ACHN (cell line): ENCODE results near the gene PLEKHA3.
"Not testable (repeated sequence)": the region's sequence is repeated elsewhere in the genome, so short reads cannot be mapped to it uniquely, and the experiment has no call there.

ENCODE experiments used
- DNase-seq: peaks from one replicate; pipeline ENCODE4 v3.0.0-alpha.2; 2015
- in situ Hi-C: cut with HindIII; loops from 2 replicates; pipeline ENCODE4 v1.10.0; 2017; ENCODE audit warnings: low sequenced_read_pairs, low pct_ligation_motif_present, low pct_unique_long_range_greater_than_20kb

Gene PLEKHA3

DNA sequence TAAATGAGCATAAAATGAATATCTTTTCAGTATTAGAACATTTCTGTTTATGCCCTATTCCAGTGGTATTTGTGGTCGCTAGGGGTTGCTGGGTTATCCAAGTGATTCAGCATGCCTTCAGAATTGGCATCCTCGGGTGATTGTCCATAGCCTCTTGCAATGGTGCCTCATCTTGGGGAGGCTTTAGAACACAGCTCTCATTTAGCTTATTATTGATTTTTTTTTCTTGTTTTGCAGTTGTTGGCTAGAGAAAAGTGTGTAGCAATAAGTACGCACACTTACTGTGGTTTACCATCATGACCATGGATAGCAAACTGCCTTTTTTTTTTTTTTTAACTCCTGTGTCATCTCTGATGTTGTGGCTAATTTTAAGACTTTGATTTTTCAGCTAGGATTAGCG is 33.6 kb downstream of the PLEKHA3 start:
- peak; percentile 23 for DNase-seq
- in situ Hi-C loops = no loop called here

DNA sequence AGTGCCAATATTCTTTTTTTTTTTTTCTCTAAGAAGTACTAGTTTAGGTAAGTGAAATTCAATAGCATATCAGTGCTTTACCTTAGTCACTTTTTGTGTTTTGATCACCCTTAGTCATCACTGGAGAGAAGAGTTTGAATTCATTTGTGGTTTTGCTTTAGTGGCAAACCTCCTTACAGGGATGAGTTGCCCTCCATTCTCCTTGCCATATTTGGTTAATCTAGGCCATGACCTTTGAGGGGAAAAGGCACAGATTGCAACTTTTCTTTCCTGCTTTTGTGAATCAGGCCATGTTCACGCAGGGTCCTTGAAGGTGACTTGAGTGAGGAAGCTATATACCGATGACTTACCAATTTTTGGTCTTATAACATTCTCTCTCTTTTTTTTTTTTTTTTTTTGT is 34.4 kb downstream of the PLEKHA3 start:
- peak; percentile 83 for DNase-seq
- in situ Hi-C loops = no loop called here

DNA sequence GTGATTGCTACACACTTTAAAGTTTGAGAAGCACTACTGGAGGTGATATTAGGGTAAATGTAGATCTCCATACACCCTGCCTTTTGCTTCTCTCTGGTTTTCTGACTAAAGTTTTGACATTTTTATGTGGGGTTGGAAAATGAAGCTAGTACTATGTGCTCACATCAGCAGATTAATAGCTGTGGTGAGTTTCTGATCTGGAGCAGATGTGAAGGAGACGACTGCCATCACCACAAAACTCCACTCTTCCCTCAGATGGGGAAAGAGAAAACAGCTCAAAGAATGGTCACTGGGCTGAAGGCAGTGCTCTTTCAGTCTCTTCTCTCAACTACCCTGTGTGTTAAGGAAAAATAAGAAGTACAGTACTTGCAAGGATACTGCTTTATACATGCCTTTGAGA is 37.2 kb downstream of the PLEKHA3 start:
- no peak for DNase-seq
- in situ Hi-C loops = no loop called here

- no peak for DNase-seq
- in situ Hi-C loops = no loop called here
These were observed 41.3 kb downstream of the PLEKHA3 start for GRCh38 chr2:178521304-178522150.

DNA sequence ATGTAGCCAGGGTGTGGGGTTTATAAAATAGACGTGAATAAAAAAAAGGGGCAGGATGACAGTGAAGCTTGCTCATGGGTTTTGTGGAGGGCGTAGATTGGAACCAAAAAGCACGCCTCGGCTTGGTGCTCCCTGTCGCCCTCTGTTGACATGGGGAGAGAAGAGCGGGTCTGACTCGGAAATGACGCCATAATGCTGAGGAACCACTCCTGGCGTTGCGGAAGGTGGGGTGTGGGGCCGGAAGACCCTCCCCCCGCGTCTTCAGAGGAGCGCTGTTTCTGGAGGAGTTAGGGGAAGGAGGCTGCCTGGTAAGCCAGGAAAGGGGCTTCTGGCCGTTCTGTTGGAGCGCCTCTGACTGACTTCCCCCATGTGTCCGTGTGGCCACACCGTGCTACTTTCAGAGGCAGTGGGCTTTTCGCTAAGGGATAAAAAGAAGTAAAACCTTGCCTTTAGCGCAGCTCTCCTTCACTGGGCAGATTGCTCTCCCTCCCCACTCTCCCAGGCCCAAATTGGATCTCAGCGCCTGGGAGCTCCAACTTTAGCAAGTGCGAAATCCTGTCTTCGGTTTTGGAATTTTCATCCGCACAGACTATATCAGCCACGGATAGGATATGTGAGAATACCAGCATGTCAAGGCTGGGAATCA is 42.8 kb downstream of the PLEKHA3 start:
- in situ Hi-C loops = no loop called here
- peak; percentile 92 for DNase-seq

DNA sequence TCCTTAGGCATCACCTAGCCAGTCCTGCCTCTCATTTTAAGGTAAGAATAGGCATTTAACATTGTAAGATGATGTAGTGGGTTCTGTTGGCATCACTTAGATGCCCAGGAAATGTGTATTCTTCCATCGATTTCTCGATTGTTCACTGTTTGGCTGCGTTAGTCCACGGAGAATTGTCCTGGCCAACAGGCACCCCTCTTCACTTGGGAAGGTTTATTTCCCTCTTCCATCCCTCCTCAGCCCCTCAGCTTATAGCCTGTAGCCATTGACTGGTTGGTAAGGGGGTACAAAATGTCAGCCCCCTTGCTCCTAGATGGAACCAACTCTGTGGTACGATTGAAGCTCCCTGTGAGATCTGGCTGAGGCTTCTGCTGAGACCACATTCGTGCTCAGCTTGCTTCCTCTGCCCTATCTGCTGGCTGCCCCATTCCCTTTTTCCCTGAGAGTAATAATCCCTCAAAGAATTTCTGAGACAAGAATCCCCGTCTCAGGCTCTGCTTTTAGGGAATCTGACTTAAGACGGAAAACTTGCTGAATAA is 43.4 kb downstream of the PLEKHA3 start:
- in situ Hi-C loops = no loop called here

DNA sequence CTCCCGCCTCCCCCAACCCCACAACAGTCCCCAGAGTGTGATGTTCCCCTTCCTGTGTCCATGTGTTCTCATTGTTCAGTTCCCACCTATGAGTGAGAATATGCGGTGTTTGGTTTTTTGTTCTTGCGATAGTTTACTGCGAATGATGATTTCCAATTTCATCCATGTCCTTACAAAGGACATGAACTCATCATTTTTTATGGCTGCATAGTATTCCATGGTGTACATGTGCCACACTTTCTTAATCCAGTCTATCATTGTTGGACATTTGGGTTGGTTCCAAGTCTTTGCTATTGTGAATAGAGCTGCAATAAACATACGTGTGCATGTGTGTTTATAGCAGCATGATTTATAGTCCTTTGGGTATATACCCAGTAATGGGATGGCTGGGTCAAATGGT is 44.8 kb downstream of the PLEKHA3 start:
- DNase-seq, in situ Hi-C loops: not testable (repeated sequence)

More for the DNA sequence above, 43.4 kb downstream of the PLEKHA3 start:
- DNase-seq = peak; percentile 8

DNA sequence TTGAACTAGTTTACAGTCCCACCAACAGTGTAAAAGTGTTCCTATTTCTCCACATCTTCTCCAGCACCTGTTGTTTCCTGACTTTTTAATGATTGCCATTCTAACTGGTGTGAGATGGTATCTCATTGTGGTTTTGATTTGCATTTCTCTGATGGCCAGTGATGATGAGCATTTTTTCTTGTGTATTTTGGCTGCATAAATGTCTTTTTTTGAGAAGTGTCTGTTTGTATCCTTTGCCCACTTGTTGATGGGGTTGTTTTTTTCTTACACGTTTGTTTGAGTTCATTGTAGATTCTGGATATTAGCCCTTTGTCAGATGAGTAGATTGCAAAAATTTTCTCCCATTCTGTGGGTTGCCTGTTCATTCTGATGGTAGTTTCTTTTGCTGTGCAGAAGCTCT is 45.2 kb downstream of the PLEKHA3 start:
- DNase-seq = not testable (repeated sequence)

DNA sequence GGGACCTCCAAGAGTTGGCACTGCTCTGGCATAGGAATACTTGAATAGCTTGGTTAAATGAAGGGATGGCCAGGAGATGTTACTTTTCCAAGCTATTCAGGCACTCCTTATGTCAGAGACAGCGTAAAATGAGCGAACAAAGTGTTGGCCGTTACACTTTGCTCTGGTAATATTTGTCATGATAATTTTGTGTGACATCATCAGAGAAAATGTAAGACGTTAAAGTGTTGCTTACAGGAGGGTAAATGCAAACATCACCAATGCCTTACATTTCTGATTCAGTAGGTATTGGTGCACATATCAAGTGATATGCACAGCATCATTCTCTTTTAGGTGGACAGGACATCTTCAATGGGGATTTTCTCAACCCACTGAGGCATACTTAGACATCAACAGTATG is 46.0 kb downstream of the PLEKHA3 start:
- in situ Hi-C loops = no loop called here
- no peak for DNase-seq

More for the DNA sequence above, 45.2 kb downstream of the PLEKHA3 start:
- in situ Hi-C loops = not testable (repeated sequence)

DNA sequence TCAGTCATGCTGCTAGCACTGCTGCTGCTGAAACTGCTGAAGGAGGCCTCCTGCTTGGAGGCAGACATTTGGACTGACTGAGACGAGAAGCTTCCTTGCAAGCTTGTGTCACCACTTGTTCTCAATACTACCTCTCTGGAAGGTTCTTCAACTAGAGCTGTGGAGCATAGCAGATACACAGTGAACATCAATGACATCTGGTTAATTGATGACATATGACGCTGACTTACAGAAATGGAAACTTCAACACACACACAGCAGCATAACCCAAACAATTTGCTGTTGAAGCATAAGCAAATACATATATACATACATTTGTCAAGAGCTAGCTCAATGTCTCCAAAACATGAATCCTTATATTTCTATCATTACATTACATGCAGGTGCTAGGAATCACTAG is 47.3 kb downstream of the PLEKHA3 start:
- no peak for DNase-seq
- in situ Hi-C loops = no loop called here

- in situ Hi-C loops = no loop called here
- no peak for DNase-seq
These were observed 48.4 kb downstream of the PLEKHA3 start for GRCh38 chr2:178528647-178529046.

DNA sequence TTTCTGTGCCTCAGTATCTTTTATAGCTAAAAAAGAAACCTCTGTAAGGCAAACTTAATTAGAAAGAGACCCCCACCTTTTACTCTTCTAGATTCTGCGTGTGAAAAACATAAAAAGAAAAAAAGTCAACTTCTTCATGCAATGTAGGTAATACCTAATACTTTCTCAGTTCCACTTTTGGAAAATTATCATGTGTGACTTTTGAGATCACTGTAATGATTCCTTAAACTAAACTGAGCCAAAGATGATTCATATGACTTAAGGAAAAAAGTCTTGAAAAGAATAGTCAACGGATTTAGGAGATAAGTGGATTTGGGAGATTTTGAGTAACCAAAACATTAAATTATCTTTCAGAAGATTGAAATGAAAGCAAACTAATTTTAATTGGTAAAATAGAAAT is 48.9 kb downstream of the PLEKHA3 start:
- no peak for DNase-seq
- in situ Hi-C loops = no loop called here

- DNase-seq = no peak
- in situ Hi-C loops = no loop called here
These were observed 49.9 kb downstream of the PLEKHA3 start for GRCh38 chr2:178530131-178530530.

DNA sequence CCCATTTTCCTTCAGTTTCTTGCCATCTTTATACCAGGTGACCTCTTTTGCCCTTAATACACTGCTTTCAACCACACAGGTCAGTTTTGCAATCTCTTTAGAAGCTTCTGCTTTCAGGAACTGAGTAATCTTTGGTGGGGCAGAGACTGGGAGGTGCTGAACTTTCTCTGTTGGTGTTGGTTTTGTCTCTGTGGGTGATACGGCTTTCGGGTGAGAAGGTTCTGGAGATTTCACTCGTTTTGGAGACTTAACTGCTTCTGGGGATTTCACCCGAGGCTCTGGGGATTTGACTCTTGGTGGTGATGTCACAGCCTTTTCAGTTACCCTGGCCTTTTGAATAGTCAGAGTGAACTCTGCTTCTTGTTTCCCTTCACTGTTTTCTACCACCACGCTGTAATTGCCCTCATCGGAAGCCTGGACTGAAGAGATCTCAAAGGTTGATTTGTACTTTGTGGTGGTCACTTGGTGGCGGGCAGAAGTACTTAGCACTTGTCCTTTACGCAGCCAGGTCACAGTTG is 50.4 kb downstream of the PLEKHA3 start:
- no peak for DNase-seq
- in situ Hi-C loops = no loop called here

DNA sequence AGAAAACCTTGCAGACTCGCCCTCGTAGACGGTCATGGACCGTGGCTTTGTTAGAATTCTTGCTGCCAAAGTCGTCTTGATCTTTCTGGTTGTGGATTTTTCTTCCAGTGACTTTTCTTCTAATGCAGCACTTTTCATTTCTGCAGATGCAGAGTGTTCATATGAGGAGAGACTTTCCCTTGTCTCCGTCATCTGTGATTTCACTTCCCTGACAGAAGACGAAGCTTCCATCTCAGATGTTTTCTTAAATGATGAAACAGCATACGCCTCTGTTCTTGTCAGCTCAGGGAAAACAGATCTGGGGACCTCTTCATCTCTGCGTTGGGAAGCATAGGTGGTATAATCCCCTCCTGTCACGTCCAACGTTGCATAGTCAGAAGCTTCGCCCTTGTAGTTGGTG is 50.9 kb downstream of the PLEKHA3 start:
- in situ Hi-C loops = no loop called here
- DNase-seq = no peak

- in situ Hi-C loops = no loop called here
- no peak for DNase-seq
These were observed 55.8 kb downstream of the PLEKHA3 start for GRCh38 chr2:178536037-178536436.

- peak; percentile 86 for DNase-seq
- in situ Hi-C loops = no loop called here
These were observed 61.9 kb downstream of the PLEKHA3 start for GRCh38 chr2:178542161-178542560.

DNA sequence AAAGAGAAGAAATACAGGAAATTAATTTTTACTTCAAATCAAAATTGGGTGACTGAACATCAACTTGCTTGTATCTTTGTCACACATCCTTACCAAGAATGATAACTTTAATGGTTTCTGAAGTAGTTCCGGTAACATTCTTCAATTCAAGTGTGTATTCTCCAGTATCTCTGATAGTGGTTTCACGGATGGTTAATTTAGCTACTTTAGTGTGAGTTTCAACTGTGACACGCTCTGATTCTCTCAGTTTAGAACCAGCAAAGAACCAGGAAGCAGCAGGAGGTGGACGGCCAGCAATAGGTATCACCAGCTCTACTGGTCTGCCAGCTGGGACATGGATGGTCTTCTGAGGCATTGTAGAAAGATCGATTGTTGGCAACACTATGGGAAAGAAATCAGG is 62.3 kb downstream of the PLEKHA3 start:
- DNase-seq = peak; percentile 41
- in situ Hi-C loops = no loop called here

DNA sequence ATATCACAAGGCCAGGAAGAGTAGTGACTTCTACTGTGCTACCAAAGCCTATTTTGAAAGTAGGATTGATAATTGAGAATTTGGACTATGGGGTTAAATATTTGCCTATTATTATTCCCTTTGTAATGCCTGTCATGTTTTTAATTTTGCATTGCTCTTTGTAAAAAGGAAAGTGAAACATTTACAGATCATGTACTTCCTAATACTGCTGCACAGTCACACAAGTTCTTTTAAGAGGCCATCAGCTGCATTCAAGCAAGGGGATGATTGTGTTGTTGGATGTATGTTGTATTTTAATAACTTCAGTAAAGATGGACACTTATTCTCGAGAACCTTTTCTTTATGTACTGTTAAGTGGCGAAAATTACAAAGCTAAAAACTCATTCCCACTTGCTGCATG is 70.1 kb downstream of the PLEKHA3 start:
- in situ Hi-C loops = no loop called here
- no peak for DNase-seq
